Activated naive CD4-positive, alpha-beta T cell treated with anti-CD3 and anti-CD28 coated beads, Interleukin-2, amount 50 U/mL, for 24 hours (primary cell): ENCODE results near the gene ZNRF1.
A peak's percentile ranks its signal among the peaks of the same experiment; 100 is the strongest.
"Not testable (repeated sequence)": the region's sequence is repeated elsewhere in the genome, so short reads cannot be mapped to it uniquely, and the experiment has no call there.

ENCODE experiments used
- H3K27ac Mint-ChIP-seq: one replicate; pipeline ENCODE4 v1.8.0; 2021; ENCODE audit warnings: mild to moderate bottlenecking, mixed read lengths
- H3K27me3 Mint-ChIP-seq: one replicate; pipeline ENCODE4 v1.8.0; 2021; ENCODE audit warnings: mixed read lengths
- H3K36me3 Mint-ChIP-seq: one replicate; pipeline ENCODE4 v1.8.0; 2021; ENCODE audit warnings: mixed read lengths
- H3K4me1 Mint-ChIP-seq: one replicate; pipeline ENCODE4 v1.8.0; 2021; ENCODE audit warnings: mixed read lengths
- H3K4me3 Mint-ChIP-seq: one replicate; pipeline ENCODE4 v1.8.0; 2021; ENCODE audit warnings: mild to moderate bottlenecking, mixed read lengths
- H3K9me3 Mint-ChIP-seq: one replicate; pipeline ENCODE4 v1.8.0; 2021; ENCODE audit warnings: mixed read lengths

ZNRF1 gene

DNA sequence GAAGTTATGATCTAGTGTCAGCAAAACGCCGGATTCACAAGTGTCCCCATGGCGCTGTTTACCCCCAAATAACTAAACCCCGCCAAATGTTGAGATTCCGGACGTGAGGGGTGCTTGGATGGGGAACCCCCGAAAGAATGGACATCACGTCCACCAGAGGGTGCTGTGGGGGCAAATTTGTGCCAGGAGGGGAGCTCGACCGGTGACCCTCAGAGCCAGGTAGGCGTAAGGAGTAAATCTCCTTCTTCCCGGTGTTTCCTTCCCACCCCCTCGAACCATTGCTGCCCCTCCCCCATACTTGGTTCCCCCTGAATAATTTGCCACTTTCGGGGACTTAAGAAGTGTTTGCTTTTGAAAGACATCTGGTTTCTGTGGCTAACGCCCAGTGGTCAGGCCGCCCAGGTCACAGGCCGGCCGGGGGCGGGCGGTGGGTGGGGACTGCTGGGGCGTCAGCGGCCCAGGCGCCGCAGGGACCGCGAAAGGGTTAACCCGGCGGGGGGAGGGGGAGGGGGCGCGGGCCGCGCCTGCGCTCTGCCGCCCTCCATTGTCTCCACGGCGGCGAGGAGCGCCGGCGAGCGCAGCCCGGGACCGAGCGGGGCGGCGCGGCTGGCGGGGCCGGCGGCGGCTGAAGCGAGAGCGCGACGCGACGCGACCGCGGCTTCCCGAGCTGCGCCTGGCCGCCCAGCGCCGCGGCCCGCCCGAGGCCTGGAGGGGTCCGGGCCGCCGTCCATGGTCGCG is at the start of gene ZNRF1:
Gene ZNRF1 (plus strand): TSS at position 544 of the 738 bp plus-strand sequence. CDS start 648 bp downstream, outside the sequence.
- Mint-ChIP-seq H3K4me1 (peaks cover 10% of the 10 kb centered on the region), H3K36me3 (no peaks in the 10 kb centered on the region), H3K9me3 (no peaks in the 10 kb centered on the region), H3K27ac (peak within 1 kb of the TSS; percentile 81), H3K4me3 (peak within 1 kb of the TSS; percentile 84), H3K27me3 (peaks cover 2% of the 10 kb centered on the region)

DNA sequence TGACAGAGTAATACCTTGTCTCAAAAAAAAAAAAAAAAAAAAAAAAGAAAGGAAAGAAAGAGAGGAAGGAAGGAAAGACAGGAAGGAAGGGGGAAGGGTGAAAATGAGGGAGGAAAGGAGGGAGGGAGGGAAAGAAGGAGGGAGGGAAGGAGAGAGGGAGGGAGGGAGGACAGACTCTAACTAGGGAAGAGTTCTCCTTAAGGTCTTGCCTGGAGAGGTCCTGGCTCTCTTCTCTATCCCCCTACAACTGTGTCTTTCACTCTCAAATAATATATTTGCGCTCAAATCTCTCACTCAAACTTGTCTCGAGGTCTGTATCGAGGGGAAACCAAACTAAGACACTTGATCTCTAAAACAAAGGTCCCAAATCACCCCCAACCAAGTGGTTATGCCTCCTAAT is 49.5 kb upstream of the ZNRF1 start:
- Mint-ChIP-seq H3K9me3 (no peaks in the 10 kb centered on the region), H3K36me3 (peaks cover 19% of the 10 kb centered on the region), H3K4me3 (no peak overlapping the region), H3K4me1 (no peaks in the 10 kb centered on the region), H3K27ac (no peak overlapping the region), H3K27me3 (no peaks in the 10 kb centered on the region)

GRCh38 chr16:74950511-74950910 is 48.3 kb upstream of the ZNRF1 start:
- H3K36me3 Mint-ChIP-seq, result peaks cover 19% of the 10 kb centered on the region
- no peaks in the 10 kb centered on the region for H3K4me1 Mint-ChIP-seq
- H3K27ac Mint-ChIP-seq, result no peak overlapping the region
- no peak overlapping the region for H3K4me3 Mint-ChIP-seq
- H3K27me3 Mint-ChIP-seq, result no peaks in the 10 kb centered on the region
- H3K9me3 Mint-ChIP-seq, result no peaks in the 10 kb centered on the region

DNA sequence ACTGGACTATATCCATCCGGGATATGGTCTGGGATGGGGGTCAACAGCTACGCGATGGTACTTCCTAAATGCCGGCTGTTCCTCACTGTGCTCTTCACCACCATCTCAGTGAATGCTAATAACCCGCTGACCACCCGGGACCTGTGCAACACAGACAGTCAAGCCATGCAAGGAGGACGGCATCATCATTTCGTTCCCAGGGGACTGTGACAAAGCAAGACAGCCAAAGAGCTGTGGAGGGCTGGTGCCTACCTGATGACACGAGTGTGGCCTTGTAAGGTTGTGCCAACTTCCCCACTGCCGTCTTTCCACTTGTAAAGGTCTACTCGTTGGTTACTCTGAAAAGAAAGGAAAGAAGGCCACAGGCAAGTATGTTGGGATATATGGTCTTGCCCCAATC is 47.6 kb upstream of the ZNRF1 start:
- no peaks in the 10 kb centered on the region for H3K27me3 Mint-ChIP-seq
- H3K27ac Mint-ChIP-seq, result no peak overlapping the region
- peaks cover 19% of the 10 kb centered on the region for H3K36me3 Mint-ChIP-seq
- H3K4me3 Mint-ChIP-seq, result no peak overlapping the region
- H3K4me1 Mint-ChIP-seq, result no peaks in the 10 kb centered on the region
- H3K9me3 Mint-ChIP-seq, result no peaks in the 10 kb centered on the region

DNA sequence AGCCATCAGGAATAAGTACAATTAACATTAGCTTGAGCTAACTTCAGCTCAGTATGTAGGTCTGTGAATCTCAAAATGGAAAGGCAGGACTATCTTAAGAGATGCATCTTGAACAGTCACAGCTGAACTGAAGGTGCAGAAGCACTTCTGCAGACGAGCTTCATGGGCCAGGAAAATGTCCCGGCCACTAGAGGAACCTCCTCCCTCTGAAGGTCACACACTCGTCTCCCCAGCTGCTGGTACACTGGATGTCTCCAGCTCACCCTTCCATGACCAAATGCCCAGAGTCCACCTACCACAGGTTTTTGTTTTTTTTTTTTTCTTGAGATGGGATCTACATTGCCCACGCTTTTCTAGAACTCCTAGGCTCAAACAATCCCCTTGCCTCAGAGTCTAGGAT is 47.1 kb upstream of the ZNRF1 start:
- no peak overlapping the region for H3K27ac Mint-ChIP-seq
- no peaks in the 10 kb centered on the region for H3K27me3 Mint-ChIP-seq
- H3K4me1 Mint-ChIP-seq, result no peaks in the 10 kb centered on the region
- no peak overlapping the region for H3K4me3 Mint-ChIP-seq
- no peaks in the 10 kb centered on the region for H3K9me3 Mint-ChIP-seq
- H3K36me3 Mint-ChIP-seq, result peaks cover 17% of the 10 kb centered on the region

DNA sequence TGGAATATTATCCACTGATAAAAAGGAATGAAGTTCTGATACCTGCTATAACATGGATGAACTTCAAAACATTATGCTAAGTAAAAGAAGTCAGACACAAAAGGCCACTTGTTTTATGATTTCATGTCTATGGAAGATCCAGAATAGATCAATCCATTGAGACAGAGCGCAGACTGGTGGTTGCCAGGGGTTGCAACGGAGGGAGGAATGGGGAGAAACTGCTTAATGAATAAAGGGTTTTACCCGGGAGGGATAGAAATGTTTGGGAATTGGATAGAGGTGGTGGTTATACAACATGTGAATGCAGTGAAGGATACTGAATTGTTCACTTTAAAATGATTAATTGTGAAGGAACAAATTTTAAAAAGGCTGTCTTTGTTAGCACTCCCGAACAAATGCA is 44.1 kb upstream of the ZNRF1 start:
- Mint-ChIP-seq H3K4me1 (peaks cover 7% of the 10 kb centered on the region), H3K9me3 (no peaks in the 10 kb centered on the region), H3K27ac (no peak overlapping the region), H3K36me3 (peaks cover 8% of the 10 kb centered on the region), H3K4me3 (no peak overlapping the region), H3K27me3 (no peaks in the 10 kb centered on the region)

GRCh38 chr16:74973304-74973703 is 25.5 kb upstream of the ZNRF1 start:
- no peak overlapping the region for H3K4me3 Mint-ChIP-seq
- no peak overlapping the region for H3K27ac Mint-ChIP-seq
- H3K36me3 Mint-ChIP-seq, result peaks cover 4% of the 10 kb centered on the region
- no peaks in the 10 kb centered on the region for H3K9me3 Mint-ChIP-seq
- H3K4me1 Mint-ChIP-seq, result no peaks in the 10 kb centered on the region
- no peaks in the 10 kb centered on the region for H3K27me3 Mint-ChIP-seq

- H3K27me3 Mint-ChIP-seq, result no peaks in the 10 kb centered on the region
These were observed 23.2 kb upstream of the ZNRF1 start for GRCh38 chr16:74975591-74975990.

DNA sequence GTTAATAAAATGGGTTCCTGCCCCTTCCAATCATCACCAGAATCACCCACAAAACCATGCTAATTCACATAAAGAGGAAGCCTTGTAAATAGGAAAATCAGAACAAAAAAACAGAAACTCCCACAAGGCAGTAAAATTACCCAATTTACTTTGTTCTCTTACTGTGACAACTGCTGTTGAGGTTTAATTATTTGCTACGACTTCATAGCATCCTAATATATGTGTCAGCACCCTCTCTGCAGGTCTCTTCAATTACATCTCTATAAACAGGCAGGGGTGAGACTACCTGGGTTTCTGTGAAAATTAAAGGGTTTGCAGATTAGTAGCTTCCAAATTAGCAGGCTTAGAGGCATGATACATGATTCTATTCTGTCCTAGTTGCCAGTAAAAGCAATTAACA is 16.6 kb upstream of the ZNRF1 start:
- H3K27ac Mint-ChIP-seq, result peak overlapping the region; percentile 8
- no peaks in the 10 kb centered on the region for H3K9me3 Mint-ChIP-seq
- peaks cover 23% of the 10 kb centered on the region for H3K4me1 Mint-ChIP-seq
- H3K27me3 Mint-ChIP-seq, result no peaks in the 10 kb centered on the region
- H3K4me3 Mint-ChIP-seq, result no peak overlapping the region
- peaks cover 3% of the 10 kb centered on the region for H3K36me3 Mint-ChIP-seq

More at GRCh38 chr16:74975591-74975990, 23.2 kb upstream of the ZNRF1 start:
- H3K9me3 Mint-ChIP-seq, result no peaks in the 10 kb centered on the region
- H3K4me3 Mint-ChIP-seq, result no peak overlapping the region
- H3K36me3 Mint-ChIP-seq, result peaks cover 4% of the 10 kb centered on the region
- H3K4me1 Mint-ChIP-seq, result no peaks in the 10 kb centered on the region
- no peak overlapping the region for H3K27ac Mint-ChIP-seq

GRCh38 chr16:74984194-74984528 is 14.7 kb upstream of the ZNRF1 start:
- Mint-ChIP-seq H3K4me3 (peak overlapping the region; percentile 90), H3K4me1 (peaks cover 23% of the 10 kb centered on the region), H3K9me3 (no peaks in the 10 kb centered on the region), H3K36me3 (no peaks in the 10 kb centered on the region), H3K27ac (peak overlapping the region; percentile 52), H3K27me3 (no peaks in the 10 kb centered on the region)

DNA sequence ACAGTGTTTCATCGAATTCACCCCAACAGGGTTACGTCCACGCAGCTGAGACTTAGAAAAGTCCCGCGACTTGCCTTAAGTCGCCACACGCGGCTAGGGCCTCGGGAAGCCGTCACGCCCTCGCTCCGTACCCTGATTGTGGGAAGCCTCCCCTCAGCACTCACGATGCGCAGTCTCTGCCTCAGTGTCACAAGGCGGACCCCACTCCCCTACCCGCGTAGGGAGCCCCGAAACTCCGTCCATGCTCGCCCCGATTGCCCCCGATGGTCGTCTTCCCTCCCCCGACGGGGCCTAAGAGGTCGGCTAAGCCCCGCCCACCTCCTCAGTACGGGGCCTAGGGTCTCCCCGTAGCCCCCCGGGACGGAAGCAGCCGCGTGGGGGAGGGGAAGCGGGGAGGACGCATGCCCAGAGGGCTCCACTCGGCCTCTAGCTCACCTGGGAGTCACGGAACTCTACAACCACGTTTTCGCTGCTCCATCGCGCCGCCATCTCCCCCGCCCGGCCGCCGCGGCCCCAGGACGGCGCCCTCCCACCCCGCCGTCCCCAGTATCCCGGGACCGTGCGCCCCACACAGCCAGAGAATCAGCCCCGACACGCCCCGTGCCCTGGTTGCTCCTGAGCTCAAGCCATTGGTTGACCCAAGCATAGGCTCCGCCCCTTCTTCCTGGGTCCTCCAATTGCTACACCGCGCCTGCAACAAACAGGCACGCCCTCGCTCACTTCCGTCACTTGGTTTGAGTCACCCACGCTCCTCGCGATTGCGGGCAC is 14.1 kb upstream of the ZNRF1 start, which contains the start of gene WDR59:
Gene WDR59 (minus strand): TSS at position 595 of the 768 bp plus-strand sequence. CDS start 106 bp downstream, at position 489.
- peak within 1 kb of the TSS; percentile 90 for H3K4me3 Mint-ChIP-seq
- H3K9me3 Mint-ChIP-seq, result no peaks in the 10 kb centered on the region
- no peaks in the 10 kb centered on the region for H3K27me3 Mint-ChIP-seq
- H3K27ac Mint-ChIP-seq, result peak within 1 kb of the TSS; percentile 90
- H3K4me1 Mint-ChIP-seq, result peaks cover 23% of the 10 kb centered on the region
- H3K36me3 Mint-ChIP-seq, result no peaks in the 10 kb centered on the region

DNA sequence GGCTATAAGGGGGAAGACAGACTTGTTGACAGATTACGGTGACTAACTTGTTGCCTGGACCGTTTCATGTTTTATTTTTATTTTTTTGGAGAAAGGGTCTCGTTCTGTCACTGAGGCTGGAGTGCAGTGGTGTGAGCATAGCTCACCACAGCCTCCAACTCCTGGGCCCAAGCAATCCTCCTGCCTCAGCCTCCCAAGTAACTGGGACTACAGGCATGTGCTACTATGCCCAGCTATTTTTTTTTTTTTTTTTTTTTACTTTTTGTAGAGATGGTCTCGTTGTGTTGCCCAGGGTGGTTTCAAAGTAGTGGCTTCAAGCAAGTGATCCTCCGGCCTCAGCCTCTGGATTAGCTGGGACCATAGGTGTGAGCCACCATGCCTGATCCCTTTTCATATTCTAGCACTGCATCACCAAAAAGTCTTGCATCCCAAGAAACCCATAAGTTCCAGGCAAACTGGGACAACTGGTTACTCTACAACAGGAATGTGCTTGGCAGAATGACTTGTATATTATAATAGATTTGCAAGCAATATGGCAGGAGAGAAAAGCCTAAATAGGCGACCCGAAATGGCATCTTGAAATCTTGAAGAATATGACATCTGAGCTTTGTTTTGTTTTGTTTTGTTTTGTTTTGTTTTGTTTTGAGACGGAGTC is 11.7 kb upstream of the ZNRF1 start:
- no peaks in the 10 kb centered on the region for H3K27me3 Mint-ChIP-seq
- H3K36me3 Mint-ChIP-seq, result no peaks in the 10 kb centered on the region
- no peaks in the 10 kb centered on the region for H3K9me3 Mint-ChIP-seq
- no peak overlapping the region for H3K27ac Mint-ChIP-seq
- peaks cover 22% of the 10 kb centered on the region for H3K4me1 Mint-ChIP-seq
- H3K4me3 Mint-ChIP-seq, result no peak overlapping the region

DNA sequence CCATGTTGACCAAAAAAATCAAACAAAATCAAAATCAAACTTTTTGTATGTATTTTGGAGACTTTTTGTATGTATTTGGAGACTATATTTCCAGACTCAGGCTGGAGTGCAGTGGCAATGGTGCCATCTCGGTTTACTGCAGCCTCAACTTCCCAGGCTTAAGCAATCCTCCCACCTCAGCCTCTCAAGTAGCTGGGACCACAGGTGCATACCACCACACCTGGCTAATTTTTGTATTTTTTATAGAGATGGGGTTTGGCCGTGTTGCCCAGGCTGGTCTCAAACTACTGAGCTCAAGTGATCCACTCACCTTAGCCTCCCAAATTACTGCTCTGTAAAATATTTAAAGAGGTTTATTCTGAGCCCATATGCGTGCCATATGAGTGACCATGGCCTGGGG is 9.0 kb upstream of the ZNRF1 start:
- H3K4me1 Mint-ChIP-seq, H3K4me3 Mint-ChIP-seq, H3K36me3 Mint-ChIP-seq, H3K27me3 Mint-ChIP-seq, H3K9me3 Mint-ChIP-seq, H3K27ac Mint-ChIP-seq: not testable (repeated sequence)

- H3K27ac Mint-ChIP-seq, result no peak overlapping the region
- no peak overlapping the region for H3K4me3 Mint-ChIP-seq
- no peaks in the 10 kb centered on the region for H3K4me1 Mint-ChIP-seq
- H3K27me3 Mint-ChIP-seq, result no peaks in the 10 kb centered on the region
- no peaks in the 10 kb centered on the region for H3K9me3 Mint-ChIP-seq
- no peaks in the 10 kb centered on the region for H3K36me3 Mint-ChIP-seq
These were observed 8.0 kb upstream of the ZNRF1 start for GRCh38 chr16:74990832-74991231.

- Mint-ChIP-seq H3K27ac (no peak overlapping the region), H3K27me3 (peaks cover 2% of the 10 kb centered on the region), H3K36me3 (no peaks in the 10 kb centered on the region), H3K9me3 (no peaks in the 10 kb centered on the region), H3K4me3 (no peak overlapping the region), H3K4me1 (no peaks in the 10 kb centered on the region)
These were observed 7.6 kb upstream of the ZNRF1 start for GRCh38 chr16:74991268-74991592.
